22Rv1 (cell line): ENCODE results near the gene GPI.

Experiments used
- CTCF ChIP-seq: fragments of 450-650 bp; IDR thresholded peaks from 2 replicates; pipeline ENCODE4 v1.5.1; 2017; ENCODE audit warnings: mild to moderate bottlenecking
- ZFX ChIP-seq: fragments of 450-650 bp; IDR thresholded peaks from 2 replicates; pipeline ENCODE4 v1.6.1; 2017; ENCODE audit warnings: antibody characterized with exemption, borderline replicate concordance

- TF ChIP-seq CTCF (no peak), ZFX (no peak)
Measured at GRCh38 chr19:34320277-34320676, 44.7 kb upstream of the GPI start.
